Uterus (tissue), 4 donors: ENCODE measurements around the gene LRP1B. TPM values are rescaled to one million over a fixed set of nuclear protein-coding genes. Genes with fewer than 3 reads are reported as not detected.

Source experiments
- DNase-seq, 2 donors: peaks; one replicate each; pipeline ENCODE4 v3.0.0-alpha.2; 2019 to 2020
- H3K27ac ChIP-seq, 2 donors: fragments of 200-600 bp; sonication (generic); 1 replicate in 1 of 2; 2 replicates in 1 of 2; pipeline ENCODE4 v1.5.1; 2016 to 2018
- H3K27me3 ChIP-seq, 2 donors: fragments of 200-600 bp; sonication (generic); one replicate each; pipeline ENCODE4 v1.5.1; 2018 to 2019; ENCODE audit warnings: control low read depth in 1 of 2
- H3K36me3 ChIP-seq, 2 donors: fragments of 200-600 bp; sonication (generic); one replicate each; pipeline ENCODE4 v1.5.1; 2019; ENCODE audit warnings: control low read depth in 1 of 2
- H3K4me1 ChIP-seq, 2 donors: fragments of 200-600 bp; sonication (generic); one replicate each; pipeline ENCODE4 v1.5.1; 2018 to 2019; ENCODE audit warnings: control low read depth in 1 of 2
- H3K4me3 ChIP-seq, 2 donors: fragments of 200-600 bp; sonication (generic); 1 replicate in 1 of 2; 2 replicates in 1 of 2; pipeline ENCODE4 v1.5.1; 2018 to 2019; ENCODE audit warnings: mild to moderate bottlenecking in 1 of 2
- H3K9me3 ChIP-seq, 2 donors: fragments of 200-600 bp; sonication (generic); one replicate each; pipeline ENCODE4 v1.5.1; 2019; ENCODE audit warnings: control low read depth in 1 of 2
- CTCF ChIP-seq, 4 experiments: fragments of 200-600 bp in 2 of 4; fragments of 450-650 bp in 2 of 4; sonication (generic) in 2 of 4; IDR thresholded peaks; one replicate each; pipeline ENCODE4 v1.5.1; 2016 to 2019; ENCODE audit warnings: antibody characterized with exemption in 4 of 4, mild to moderate bottlenecking in 2 of 4, moderate library complexity in 1 of 4
- POLR2A ChIP-seq, 2 donors: fragments of 450-650 bp; IDR thresholded peaks; one replicate each; pipeline ENCODE4 v1.6.1; 2016; ENCODE audit warnings: antibody characterized with exemption in 2 of 2, mild to moderate bottlenecking in 1 of 2, moderate library complexity in 1 of 2
- intact Hi-C: fragments of 100-400 bp; cut with DNase I; formaldehyde crosslinking; loops from one replicate; pipeline ENCODE4 v1.15.1; 2023; ENCODE audit warnings: low total_unique reads
- total RNA-seq, 4 donors: library from RNA; depleted of rRNA in 3 of 4; stranded (reverse); fragments of >200 nt in 3 of 4; gene quantifications; one replicate each; pipeline versions ENCODE4 v1.1.0 to v1.2.4, GENCODE V29; 2014 to 2023
- donor health status: DM: yes; HTN: yes; CAD: no.

LRP1B gene
- total RNA-seq, 4 donors from 2014 or later: 0.29 to 7.3 (median 0.79) TPM; not detected in 1

GRCh38 chr2:141417246-141417797, 713.5 kb downstream of the LRP1B start:
- intact Hi-C loops: no loop called here
- no peaks in the 10 kb centered on the region for H3K4me1 ChIP-seq
- no peak overlapping the region for H3K4me3 ChIP-seq
- TF ChIP-seq POLR2A (IDR thresholded peaks at IDR 0.05): no peak
- no peaks in the 10 kb centered on the region for H3K36me3 ChIP-seq
- DNase-seq: no peak
- H3K27me3 ChIP-seq: no peaks in the 10 kb centered on the region
- no peaks in the 10 kb centered on the region for H3K9me3 ChIP-seq
- no peak overlapping the region for H3K27ac ChIP-seq

GRCh38 chr2:141411419-141411818, 719.4 kb downstream of the LRP1B start:
- H3K27ac ChIP-seq: no peak overlapping the region
- no peaks in the 10 kb centered on the region for H3K4me1 ChIP-seq
- intact Hi-C loops: no loop called here
- no peaks in the 10 kb centered on the region for H3K27me3 ChIP-seq
- TF ChIP-seq POLR2A (IDR thresholded peaks at IDR 0.05): no peak
- TF ChIP-seq CTCF (IDR thresholded peaks at IDR 0.05): no peak
- DNase-seq: no peak
- no peaks in the 10 kb centered on the region for H3K9me3 ChIP-seq
- H3K4me3 ChIP-seq: no peak overlapping the region
- H3K36me3 ChIP-seq: no peaks in the 10 kb centered on the region

GRCh38 chr2:141399270-141399669, 731.5 kb downstream of the LRP1B start:
- no peak overlapping the region for H3K4me3 ChIP-seq
- no peaks in the 10 kb centered on the region for H3K36me3 ChIP-seq
- no peak for DNase-seq
- H3K4me1 ChIP-seq: no peaks in the 10 kb centered on the region
- no peaks in the 10 kb centered on the region for H3K9me3 ChIP-seq
- no peaks in the 10 kb centered on the region for H3K27me3 ChIP-seq
- no peak overlapping the region for H3K27ac ChIP-seq
- intact Hi-C loops: no loop called here
- TF ChIP-seq CTCF (IDR thresholded peaks at IDR 0.05) (no peak), POLR2A (IDR thresholded peaks at IDR 0.05) (no peak)

- intact Hi-C loops: no loop called here
- H3K27ac ChIP-seq: no peak overlapping the region
Observed at GRCh38 chr2:141393214-141393545, 737.6 kb downstream of the LRP1B start.

GRCh38 chr2:141392517-141393213, 738.2 kb downstream of the LRP1B start:
- intact Hi-C loops: no loop called here
- no peak for TF ChIP-seq CTCF (IDR thresholded peaks at IDR 0.05)
- no peak for TF ChIP-seq POLR2A (IDR thresholded peaks at IDR 0.05)
- H3K27me3 ChIP-seq: no peaks in the 10 kb centered on the region
- DNase-seq: no peak
- H3K9me3 ChIP-seq: no peaks in the 10 kb centered on the region
- no peak overlapping the region for H3K4me3 ChIP-seq
- H3K36me3 ChIP-seq: no peaks in the 10 kb centered on the region
- no peak overlapping the region for H3K27ac ChIP-seq
- no peaks in the 10 kb centered on the region for H3K4me1 ChIP-seq

More at GRCh38 chr2:141393214-141393545, 737.6 kb downstream of the LRP1B start:
- H3K27me3 ChIP-seq: no peaks in the 10 kb centered on the region
- no peak for DNase-seq
- H3K9me3 ChIP-seq: no peaks in the 10 kb centered on the region
- H3K4me1 ChIP-seq: no peaks in the 10 kb centered on the region
- no peak overlapping the region for H3K4me3 ChIP-seq
- no peaks in the 10 kb centered on the region for H3K36me3 ChIP-seq
- TF ChIP-seq CTCF (IDR thresholded peaks at IDR 0.05) (no peak), POLR2A (IDR thresholded peaks at IDR 0.05) (no peak)
